ENCODE data around the gene LPAR1. TPM values are rescaled to one million over a fixed set of nuclear protein-coding genes. Genes with fewer than 3 reads are reported as not detected.

Gene LPAR1
- total and polyA plus RNA-seq, 9 of the 15 experiments (the other 6 are each of a cell fraction or from before 2014, with no cell fraction given) = 0.13 TPM; not detected in 8

- TF ChIP-seq ZKSCAN3 (CRISPR knock-in tag; IDR thresholded peaks at IDR 0.05) (no peak), MECOM (CRISPR knock-in tag; IDR thresholded peaks at IDR 0.05) (no peak), C11orf30 (IDR thresholded peaks at IDR 0.05; ENCODE audit: low read depth) (no peak), POLR2AphosphoS2 (IDR thresholded peaks at IDR 0.05; ENCODE audit: low read length) (no peak), MYNN (IDR thresholded peaks at IDR 0.05) (no peak), MYNN (CRISPR knock-in tag; IDR thresholded peaks at IDR 0.05) (no peak), RUNX1 (IDR thresholded peaks at IDR 0.05; ENCODE audit: low read depth) (no peak), ELK1 (CRISPR knock-in tag; IDR thresholded peaks at IDR 0.05) (no peak)
These were observed 24.6 kb downstream of the LPAR1 start (continued) for GRCh38 chr9:111013707-111014106.

GRCh38 chr9:111013250-111013649 lies 25.0 kb downstream of the LPAR1 start:
- Histone ChIP-seq H3K79me2 (ENCODE audit: control insufficient read depth, insufficient read depth, low read length) (no peaks in the 10 kb centered on the region), H2AFZ (ENCODE audit: low read depth, low read length) (no peak overlapping the region), H3K4me3 (no peak overlapping the region), H3K27ac (ENCODE audit: extremely low read depth, low read depth, low read length) (no peak overlapping the region), H3K4me2 (ENCODE audit: insufficient read depth, low read length) (no peak overlapping the region), H3K4me1 (replicated peaks in 1 of 2; ENCODE audit: control insufficient read depth in 2 of 2, insufficient read depth in 2 of 2, low read length in 2 of 2) (no peaks in the 10 kb centered on the region), H3K9me1 (ENCODE audit: control insufficient read depth, insufficient read depth, low read length) (no peaks in the 10 kb centered on the region), H3K9ac (ENCODE audit: insufficient read depth in 1 of 2, low read depth in 2 of 2, low read length in 2 of 2) (no peak overlapping the region), H3K9me3 (replicated peaks; ENCODE audit: control insufficient read depth, insufficient read depth, low read depth, low read length) (no peaks in the 10 kb centered on the region), H4K20me1 (replicated peaks; ENCODE audit: control insufficient read depth, insufficient read depth, low read length) (no peaks in the 10 kb centered on the region), H3K36me3 (ENCODE audit: control insufficient read depth, insufficient read depth, low read length) (no peaks in the 10 kb centered on the region), H3K27me3 (ENCODE audit: control insufficient read depth in 2 of 2, insufficient read depth in 2 of 2, low read length in 2 of 2) (no peaks in the 10 kb centered on the region)
- DNase-seq (ENCODE audit: extremely low read depth in 1 of 4, low spot score in 3 of 4) (no peak), FAIRE-seq (no peak), ATAC-seq (no peak)
- CTCF ChIA-PET (ENCODE audit: low intra/inter-chr PET ratio) = no interaction called here
- POLR2A ChIA-PET = no interaction called here
- intact Hi-C loops (cut with micrococcal nuclease) (no loop called here), in situ Hi-C loops (cut with MboI) (no loop called here)
- 0% methylated on average over 1 of the region's 1 CpG for WGBS (ENCODE audit: insufficient coverage, low coverage, missing lambda C conversion rate)
- no TSS peak for BruUV-seq (replicated peaks)
- TF ChIP-seq ZNF124 (CRISPR knock-in tag; IDR thresholded peaks at IDR 0.05) = no peak
- no peak for TF ChIP-seq HDAC1 (IDR thresholded peaks at IDR 0.05)
- TF ChIP-seq CHD2 (IDR thresholded peaks at IDR 0.05; ENCODE audit: low read depth, low read length) = no peak
- TF ChIP-seq CEBPG (CRISPR knock-in tag; IDR thresholded peaks at IDR 0.05) = no peak
- no peak for TF ChIP-seq CEBPG (tag; conservative IDR thresholded peaks at IDR 0.05 in 1 of 2, IDR thresholded peaks at IDR 0.05 in 1 of 2)
- no peak for TF ChIP-seq ZFP1 (CRISPR knock-in tag; IDR thresholded peaks at IDR 0.05)
- no peak for TF ChIP-seq ZBTB34 (CRISPR knock-in tag; IDR thresholded peaks at IDR 0.05)
- no peak for TF ChIP-seq THRAP3 (IDR thresholded peaks at IDR 0.05; ENCODE audit: borderline replicate concordance)
- no peak for TF ChIP-seq PHB (CRISPR knock-in tag; IDR thresholded peaks at IDR 0.05)
- TF ChIP-seq HNRNPH1 (optimal IDR thresholded peaks at IDR 0.05; ENCODE audit: low read depth, low read length) = no peak
- no peak for TF ChIP-seq ELF2 (CRISPR knock-in tag; IDR thresholded peaks at IDR 0.05)
- TF ChIP-seq MTA3 (IDR thresholded peaks at IDR 0.05; ENCODE audit: borderline replicate concordance) = no peak
- TF ChIP-seq NBN (IDR thresholded peaks at IDR 0.05; ENCODE audit: low read depth) = no peak
- TF ChIP-seq BCL6 (CRISPR knock-in tag; IDR thresholded peaks at IDR 0.05) = no peak
- no peak for TF ChIP-seq ZSCAN29 (IDR thresholded peaks at IDR 0.05)
- no peak for TF ChIP-seq MCM2 (IDR thresholded peaks at IDR 0.05; ENCODE audit: low read depth)
- no peak for TF ChIP-seq ZNF431 (CRISPR knock-in tag; IDR thresholded peaks at IDR 0.05)
- TF ChIP-seq ZBTB8A (IDR thresholded peaks at IDR 0.05; ENCODE audit: partially characterized antibody) = no peak
- no peak for TF ChIP-seq ZNF282 (CRISPR knock-in tag; IDR thresholded peaks at IDR 0.05)
- TF ChIP-seq ZNF77 (CRISPR knock-in tag; IDR thresholded peaks at IDR 0.05) = no peak

Measured in K562 (cell line).